Spleen (tissue), 7 donors: Measurements from ENCODE around the gene ABHD4.

Experiments
- POLR2A ChIP-seq, 3 donors: fragments of 450-650 bp; IDR thresholded peaks; one replicate each; pipeline ENCODE4 v1.5.1; 2017; ENCODE audit warnings: antibody characterized with exemption in 3 of 3, mild to moderate bottlenecking in 1 of 3
- POLR2AphosphoS5 ChIP-seq, 3 donors: sonication (generic); formaldehyde crosslinking; IDR thresholded peaks; one replicate each; pipeline ENCODE4 v1.5.1; 2017; ENCODE audit warnings: antibody characterized with exemption in 3 of 3
- TF ChIP-seq, protein P1 (sequence below), 11 experiments: fragments of 200-600 bp in 7 of 11; fragments of 450-650 bp in 4 of 11; sonication (generic) in 4 of 11; IDR thresholded peaks in 8 of 11; conservative IDR thresholded peaks in 3 of 11; 1 replicate in 7 of 11; 2 replicates in 4 of 11; pipeline versions ENCODE4 v1.4.0 to v1.8.0; 2016 to 2021; ENCODE audit warnings: antibody characterized with exemption in 11 of 11, inconsistent platforms in 4 of 11, mild to moderate bottlenecking in 1 of 11
- donor health status: DM: no; HTN: no; CAD: no; lungs with moderate emphysema.
- donor health status: DM: no; HTN: no; CAD: no.
- donor health status: DM: no; HTN: no; CAD: no.

- TF ChIP-seq, protein P1, sequence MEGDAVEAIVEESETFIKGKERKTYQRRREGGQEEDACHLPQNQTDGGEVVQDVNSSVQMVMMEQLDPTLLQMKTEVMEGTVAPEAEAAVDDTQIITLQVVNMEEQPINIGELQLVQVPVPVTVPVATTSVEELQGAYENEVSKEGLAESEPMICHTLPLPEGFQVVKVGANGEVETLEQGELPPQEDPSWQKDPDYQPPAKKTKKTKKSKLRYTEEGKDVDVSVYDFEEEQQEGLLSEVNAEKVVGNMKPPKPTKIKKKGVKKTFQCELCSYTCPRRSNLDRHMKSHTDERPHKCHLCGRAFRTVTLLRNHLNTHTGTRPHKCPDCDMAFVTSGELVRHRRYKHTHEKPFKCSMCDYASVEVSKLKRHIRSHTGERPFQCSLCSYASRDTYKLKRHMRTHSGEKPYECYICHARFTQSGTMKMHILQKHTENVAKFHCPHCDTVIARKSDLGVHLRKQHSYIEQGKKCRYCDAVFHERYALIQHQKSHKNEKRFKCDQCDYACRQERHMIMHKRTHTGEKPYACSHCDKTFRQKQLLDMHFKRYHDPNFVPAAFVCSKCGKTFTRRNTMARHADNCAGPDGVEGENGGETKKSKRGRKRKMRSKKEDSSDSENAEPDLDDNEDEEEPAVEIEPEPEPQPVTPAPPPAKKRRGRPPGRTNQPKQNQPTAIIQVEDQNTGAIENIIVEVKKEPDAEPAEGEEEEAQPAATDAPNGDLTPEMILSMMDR (IDR thresholded peaks at IDR 0.05 in 8 of 11, conservative IDR thresholded peaks at IDR 0.05 in 3 of 11) = no peak
- TF ChIP-seq POLR2A (IDR thresholded peaks at IDR 0.05) (no peak), POLR2AphosphoS5 (IDR thresholded peaks at IDR 0.05) (no peak)
Measured at GRCh38 chr14:22656945-22657731, 59.0 kb downstream of the ABHD4 start.
